Trophoblast cell (in vitro differentiated cells and primary cell): ENCODE results near the gene S100PBP.

Experiments
- DNase-seq, 2 donors: peaks; one replicate each; pipeline ENCODE4 v3.0.0-alpha.2; 2016
- H2AFZ ChIP-seq: 2 replicates; pipeline ENCODE4 v1.6.1; 2013; ENCODE audit warnings: low read length, moderate library complexity, mild to moderate bottlenecking; ENCODE audit not compliant: insufficient read depth, poor library complexity
- H2AK5ac ChIP-seq: 2 replicates; pipeline ENCODE4 v1.6.1; 2013; ENCODE audit warnings: mild to moderate bottlenecking, low read length
- H2BK120ac ChIP-seq: 2 replicates; pipeline ENCODE4 v1.6.1; 2013; ENCODE audit warnings: low read length, mild to moderate bottlenecking, moderate library complexity; ENCODE audit not compliant: insufficient read depth, poor library complexity
- H2BK12ac ChIP-seq: 2 replicates; pipeline ENCODE4 v1.6.1; 2013; ENCODE audit warnings: mild to moderate bottlenecking, low read length, moderate library complexity
- H2BK5ac ChIP-seq: 2 replicates; pipeline ENCODE4 v1.6.1; 2013; ENCODE audit warnings: low read length, low read depth, moderate library complexity, mild to moderate bottlenecking; ENCODE audit not compliant: poor library complexity
- H3K14ac ChIP-seq: 2 replicates; pipeline ENCODE4 v1.6.1; 2013; ENCODE audit warnings: mild to moderate bottlenecking, low read length
- H3K18ac ChIP-seq: 2 replicates; pipeline ENCODE4 v1.6.1; 2013; ENCODE audit warnings: mild to moderate bottlenecking, low read length
- H3K23ac ChIP-seq: 2 replicates; pipeline ENCODE4 v1.6.1; 2013; ENCODE audit warnings: low read length
- H3K27ac ChIP-seq: 2 replicates; pipeline ENCODE4 v1.5.1; 2013; ENCODE audit warnings: low read depth, mild to moderate bottlenecking, inconsistent platforms, low read length, moderate library complexity
- H3K27me3 ChIP-seq: 2 replicates; pipeline ENCODE4 v1.6.1; 2013; ENCODE audit warnings: inconsistent platforms, mild to moderate bottlenecking, low read length, moderate library complexity; ENCODE audit not compliant: insufficient read depth
- H3K36me3 ChIP-seq, 2 experiments: 1 replicate in 1 of 2; 2 replicates in 1 of 2; pipeline ENCODE4 v1.6.1; 2013; ENCODE audit warnings: low read length in 2 of 2, mild to moderate bottlenecking in 2 of 2, moderate library complexity in 1 of 2; ENCODE audit not compliant: insufficient read depth in 2 of 2, control insufficient read depth in 1 of 2
- H3K4ac ChIP-seq: 2 replicates; pipeline ENCODE4 v1.6.1; 2013; ENCODE audit warnings: low read depth, mild to moderate bottlenecking, low read length, moderate library complexity
- H3K4me1 ChIP-seq, 2 experiments: 1 replicate in 1 of 2; 2 replicates in 1 of 2; pipeline ENCODE4 v1.6.1; 2013; ENCODE audit warnings: low read length in 2 of 2, mild to moderate bottlenecking in 2 of 2, moderate library complexity in 1 of 2; ENCODE audit not compliant: insufficient read depth in 2 of 2, control insufficient read depth in 1 of 2
- H3K4me2 ChIP-seq: 2 replicates; pipeline ENCODE4 v1.6.1; 2013; ENCODE audit warnings: inconsistent platforms, mild to moderate bottlenecking, low read length, moderate library complexity
- H3K4me3 ChIP-seq: 2 replicates; pipeline ENCODE4 v1.5.1; 2013; ENCODE audit warnings: mild to moderate bottlenecking, low read depth, low read length, inconsistent platforms
- H3K79me1 ChIP-seq: one replicate; pipeline ENCODE4 v1.6.1; 2013; ENCODE audit warnings: low read length
- H3K79me2 ChIP-seq: 2 replicates; pipeline ENCODE4 v1.6.1; 2013; ENCODE audit warnings: low read length, mild to moderate bottlenecking; ENCODE audit not compliant: control insufficient read depth, insufficient read depth, poor library complexity
- H3K9ac ChIP-seq: 2 replicates; pipeline ENCODE4 v1.6.1; 2013; ENCODE audit warnings: mild to moderate bottlenecking, low read length
- H3K9me3 ChIP-seq: 2 replicates; pipeline ENCODE4 v1.6.1; 2013; ENCODE audit warnings: low read depth, mild to moderate bottlenecking, control low read depth, inconsistent platforms, low read length; ENCODE audit not compliant: insufficient read depth
- H4K12ac ChIP-seq: 2 replicates; pipeline ENCODE4 v1.6.1; 2013; ENCODE audit warnings: low read depth, mild to moderate bottlenecking, low read length, moderate library complexity
- H4K8ac ChIP-seq: 2 replicates; pipeline ENCODE4 v1.6.1; 2013; ENCODE audit warnings: low read depth, mild to moderate bottlenecking, low read length, moderate library complexity
- H4K91ac ChIP-seq: one replicate; pipeline ENCODE4 v1.6.1; 2013; ENCODE audit warnings: low read depth, mild to moderate bottlenecking, low read length, moderate library complexity
- WGBS: extraction: QIAGEN DNeasy Blood & Tissue Kit; methylation state at CpG from one replicate; pipeline ENCODE4 v1.1.7; 2013; ENCODE audit warnings: missing lambda C conversion rate; ENCODE audit not compliant: insufficient read length, insufficient coverage; ENCODE audit errors: extremely low coverage; 5-methylcytosine and 5-hydroxymethylcytosine counted together

Gene S100PBP

GRCh38 chr1:32858791-32859190, 41.3 kb downstream of the S100PBP start:
- H3K9ac ChIP-seq: no peak overlapping the region
- H3K4me3 ChIP-seq: no peak overlapping the region
- H3K79me2 ChIP-seq: no peaks in the 10 kb centered on the region
- H3K9me3 ChIP-seq: peaks cover 2% of the 10 kb centered on the region
- no peak overlapping the region for H2AFZ ChIP-seq
- H2BK120ac ChIP-seq: no peak overlapping the region
- no peaks in the 10 kb centered on the region for H3K79me1 ChIP-seq
- no peak overlapping the region for H3K27ac ChIP-seq
- H3K36me3 ChIP-seq: peaks cover 2 to 16% of the 10 kb centered on the region in 2 experiments
- no peaks in the 10 kb centered on the region for H3K27me3 ChIP-seq
- H4K12ac ChIP-seq: no peak overlapping the region
- H3K4ac ChIP-seq: no peak overlapping the region
- H2BK5ac ChIP-seq: no peak overlapping the region
- no peak overlapping the region for H3K23ac ChIP-seq
- no peak overlapping the region for H3K18ac ChIP-seq
- no CpG with 5 or more reads among the region's 7 CpGs for WGBS
- no peak overlapping the region for H4K8ac ChIP-seq
- no peak overlapping the region for H2AK5ac ChIP-seq
- no peaks in the 10 kb centered on the region for H3K4me1 ChIP-seq
- no peak overlapping the region for H3K14ac ChIP-seq
- H2BK12ac ChIP-seq: no peak overlapping the region
- no peak overlapping the region for H4K91ac ChIP-seq
- H3K4me2 ChIP-seq: no peak overlapping the region
- no peak for DNase-seq

DNA sequence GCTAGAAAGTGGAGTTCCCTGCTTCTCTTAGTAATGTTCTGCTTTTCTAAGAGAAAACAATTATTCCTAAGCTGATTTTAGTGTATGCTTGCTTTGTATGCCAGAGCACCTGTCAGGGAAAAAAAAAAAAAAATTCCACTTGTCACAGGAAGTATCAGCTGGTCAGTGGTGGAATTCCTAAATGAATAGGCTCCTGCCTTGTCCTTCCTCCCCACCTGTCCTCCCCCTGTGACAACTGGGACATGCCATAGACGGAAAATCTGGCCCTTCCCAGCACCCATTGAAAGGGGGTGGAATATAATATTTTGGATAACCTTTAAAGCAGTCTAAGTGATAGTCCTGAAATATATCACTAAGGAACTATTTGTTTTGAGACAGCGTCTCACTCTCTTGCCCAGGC, 42.5 kb downstream of the S100PBP start:
- no peak overlapping the region for H3K23ac ChIP-seq
- no peaks in the 10 kb centered on the region for H3K27me3 ChIP-seq
- H4K8ac ChIP-seq: no peak overlapping the region
- no peak overlapping the region for H3K4ac ChIP-seq
- no peak overlapping the region for H3K4me3 ChIP-seq
- no peaks in the 10 kb centered on the region for H3K79me1 ChIP-seq
- no peak overlapping the region for H2BK12ac ChIP-seq
- H3K36me3 ChIP-seq: peaks cover 2 to 14% of the 10 kb centered on the region in 2 experiments
- no peak overlapping the region for H3K4me2 ChIP-seq
- no peak overlapping the region for H2BK120ac ChIP-seq
- no peak overlapping the region for H4K91ac ChIP-seq
- no peaks in the 10 kb centered on the region for H3K4me1 ChIP-seq
- no peak overlapping the region for H3K18ac ChIP-seq
- peaks cover 2% of the 10 kb centered on the region for H3K9me3 ChIP-seq
- no peak overlapping the region for H2BK5ac ChIP-seq
- DNase-seq: no peak
- WGBS: no CpG with 5 or more reads among the region's 2 CpGs
- no peak overlapping the region for H4K12ac ChIP-seq
- H2AK5ac ChIP-seq: no peak overlapping the region
- no peak overlapping the region for H3K14ac ChIP-seq
- H3K79me2 ChIP-seq: no peaks in the 10 kb centered on the region
- H3K27ac ChIP-seq: no peak overlapping the region
- no peak overlapping the region for H3K9ac ChIP-seq
- no peak overlapping the region for H2AFZ ChIP-seq

DNA sequence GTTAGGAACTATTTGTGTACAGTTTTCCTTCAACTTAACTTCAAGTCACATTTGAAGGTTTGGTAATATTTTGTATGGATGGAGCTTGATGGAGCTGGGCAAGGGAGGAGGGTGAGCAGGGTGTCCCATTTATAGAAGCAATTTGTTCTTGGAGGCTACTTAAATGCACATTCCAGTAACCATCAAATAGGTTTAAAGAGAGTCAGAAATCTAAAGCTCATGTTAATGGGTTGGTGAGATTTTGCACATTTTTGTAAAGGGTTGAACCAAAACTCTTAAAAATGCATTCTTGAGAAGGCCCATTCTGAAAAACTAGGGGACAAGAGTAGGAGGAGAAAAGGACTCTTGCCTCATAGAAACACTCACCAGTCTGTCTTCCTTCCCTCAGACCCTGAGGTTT, 43.1 kb downstream of the S100PBP start:
- Histone ChIP-seq H3K79me2 (no peaks in the 10 kb centered on the region), H3K27ac (no peak overlapping the region), H2AFZ (no peak overlapping the region)

GRCh38 chr1:32861904-32862695, 44.6 kb downstream of the S100PBP start:
- Histone ChIP-seq H2AFZ (no peak overlapping the region), H3K14ac (no peak overlapping the region), H3K79me2 (no peaks in the 10 kb centered on the region), H3K4me1 (no peaks in the 10 kb centered on the region), H4K91ac (no peak overlapping the region), H4K8ac (no peak overlapping the region), H3K23ac (no peak overlapping the region), H3K4ac (no peak overlapping the region), H3K79me1 (no peaks in the 10 kb centered on the region), H3K18ac (no peak overlapping the region), H3K27me3 (no peaks in the 10 kb centered on the region), H3K36me3 (peaks cover 0 to 8% of the 10 kb centered on the region in 2 experiments), H2BK5ac (no peak overlapping the region), H4K12ac (no peak overlapping the region), H3K4me3 (no peak overlapping the region), H3K9ac (no peak overlapping the region), H3K4me2 (no peak overlapping the region), H3K27ac (no peak overlapping the region), H2BK120ac (no peak overlapping the region), H2BK12ac (no peak overlapping the region), H3K9me3 (peaks cover 2% of the 10 kb centered on the region), H2AK5ac (no peak overlapping the region)
- no peak for DNase-seq
- WGBS: no CpG with 5 or more reads among the region's 3 CpGs

More for the DNA sequence above, 43.1 kb downstream of the S100PBP start:
- Histone ChIP-seq H2BK5ac (no peak overlapping the region), H2BK120ac (no peak overlapping the region), H3K27me3 (no peaks in the 10 kb centered on the region), H3K36me3 (peaks cover 2 to 14% of the 10 kb centered on the region in 2 experiments), H3K4me1 (no peaks in the 10 kb centered on the region), H3K4me2 (no peak overlapping the region), H2AK5ac (no peak overlapping the region), H3K23ac (no peak overlapping the region), H3K9ac (no peak overlapping the region), H4K91ac (no peak overlapping the region), H3K18ac (no peak overlapping the region), H3K79me1 (no peaks in the 10 kb centered on the region), H3K4ac (no peak overlapping the region), H4K8ac (no peak overlapping the region), H3K14ac (no peak overlapping the region), H3K4me3 (no peak overlapping the region), H2BK12ac (no peak overlapping the region), H3K9me3 (peaks cover 2% of the 10 kb centered on the region), H4K12ac (no peak overlapping the region)
- no peak for DNase-seq
